ENCODE measurements around the gene PIGQ. TPM values are rescaled to one million over a fixed set of nuclear protein-coding genes. Genes with fewer than 3 reads are reported as not detected.
A peak's percentile ranks its signal among the peaks of the same experiment; 100 is the strongest.

Gene PIGQ
- polyA plus RNA-seq, 2 of the 4 experiments (the other 2 are of a cell fraction): 13.2 to 31.2 TPM

DNA sequence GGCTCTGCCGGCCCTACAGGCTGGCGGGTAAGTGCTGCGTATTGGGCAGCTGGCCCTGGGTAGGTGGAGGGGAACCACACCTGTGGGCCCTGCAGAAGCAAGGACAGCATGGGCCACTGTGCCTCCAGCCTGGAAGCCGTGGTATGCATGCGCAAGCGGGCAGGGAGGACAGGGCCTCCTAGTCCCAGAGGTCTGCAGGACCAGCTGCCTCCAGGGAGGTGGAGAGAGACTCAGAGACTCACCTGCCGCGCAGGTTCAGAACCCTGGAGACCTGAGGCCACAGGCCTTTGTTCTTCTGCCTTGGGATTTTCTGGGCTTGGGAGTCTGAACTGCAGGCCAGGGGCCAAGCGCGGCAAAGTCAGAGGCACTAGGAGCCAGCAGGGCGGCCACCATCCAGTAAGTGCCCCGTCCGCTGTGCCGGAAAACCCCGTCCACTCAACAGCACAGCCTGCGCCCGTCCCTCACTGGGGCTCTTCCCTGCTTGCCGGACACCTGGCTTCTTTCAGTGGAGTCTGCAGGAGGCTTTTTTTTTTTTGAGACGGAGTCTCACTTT is 11.3 kb downstream of the PIGQ start (continued):
- TF ChIP-seq CBX2 (IDR thresholded peaks at IDR 0.05; ENCODE audit: borderline replicate concordance, low read depth) (no peak), CHD4 (IDR thresholded peaks at IDR 0.05; ENCODE audit: borderline replicate concordance) (no peak), SMC3 (IDR thresholded peaks at IDR 0.05) (no peak), JUNB (IDR thresholded peaks at IDR 0.05) (no peak), POLR2AphosphoS2 (conservative IDR thresholded peaks at IDR 0.05; ENCODE audit: low read length) (no peak)
- TF ChIP-seq, protein P1, sequence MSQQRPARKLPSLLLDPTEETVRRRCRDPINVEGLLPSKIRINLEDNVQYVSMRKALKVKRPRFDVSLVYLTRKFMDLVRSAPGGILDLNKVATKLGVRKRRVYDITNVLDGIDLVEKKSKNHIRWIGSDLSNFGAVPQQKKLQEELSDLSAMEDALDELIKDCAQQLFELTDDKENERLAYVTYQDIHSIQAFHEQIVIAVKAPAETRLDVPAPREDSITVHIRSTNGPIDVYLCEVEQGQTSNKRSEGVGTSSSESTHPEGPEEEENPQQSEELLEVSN (IDR thresholded peaks at IDR 0.05; ENCODE audit: borderline replicate concordance, low read depth): no peak

DNA sequence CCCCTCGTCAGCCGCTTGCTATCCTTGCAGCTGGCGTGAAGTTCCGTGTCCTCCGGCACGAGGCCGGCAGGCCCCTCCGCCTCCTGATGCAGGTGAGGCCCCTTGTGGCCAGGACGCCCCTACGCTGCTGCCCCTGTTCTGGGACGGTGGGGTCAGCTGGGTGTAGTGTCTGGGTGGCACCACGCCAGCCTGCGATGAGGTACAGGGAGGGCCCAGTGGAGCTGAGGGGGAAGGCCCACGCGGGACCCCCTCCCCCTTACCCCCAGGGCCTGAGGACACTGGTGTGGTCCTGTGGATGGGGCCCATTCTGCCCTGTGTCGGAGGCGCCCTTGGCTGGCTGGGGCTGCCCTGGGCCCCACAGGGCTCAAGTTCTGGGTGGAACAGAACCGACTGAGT is 12.4 kb downstream of the PIGQ start:
- POLR2A ChIA-PET: no interaction called here

DNA sequence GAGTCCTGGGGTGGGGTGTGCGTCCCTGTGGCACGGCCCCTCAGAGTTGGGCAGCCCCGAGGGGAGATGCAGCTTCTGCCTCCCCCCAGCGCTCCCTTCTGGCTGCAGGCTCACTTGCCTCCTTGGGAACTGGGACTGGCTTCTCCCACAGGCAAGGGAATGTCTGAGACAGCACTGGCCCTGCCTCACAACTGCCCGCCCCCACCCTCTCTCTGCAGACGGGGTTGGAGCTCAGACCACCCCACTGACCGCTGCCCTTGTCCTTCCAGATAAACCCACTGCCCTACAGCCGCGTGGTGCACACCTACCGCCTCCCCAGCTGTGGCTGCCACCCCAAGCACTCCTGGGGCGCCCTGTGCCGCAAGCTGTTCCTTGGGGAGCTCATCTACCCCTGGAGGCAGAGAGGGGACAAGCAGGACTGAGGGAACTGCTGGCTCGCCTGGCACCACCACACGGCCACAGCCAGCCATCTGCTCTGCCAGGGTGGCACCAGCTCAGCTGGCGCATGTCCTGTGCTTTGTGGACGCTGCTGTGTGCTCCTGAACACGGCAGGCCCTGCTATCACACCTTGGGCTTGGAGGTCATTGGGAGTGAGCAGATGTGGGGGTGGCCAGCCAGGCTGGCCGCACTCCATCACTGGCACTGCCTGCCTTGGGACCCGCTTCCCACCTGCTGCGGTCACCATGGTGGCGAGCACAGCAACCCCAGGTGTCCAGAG is 13.0 kb downstream of the PIGQ start:
- DNase-seq (ENCODE audit: low read depth in 1 of 2, low spot score in 1 of 2): no peak

More for the DNA sequence above, 12.4 kb downstream of the PIGQ start:
- FAIRE-seq (no peak), ATAC-seq (no peak), DNase-seq (ENCODE audit: low read depth in 1 of 2, low spot score in 1 of 2) (no peak)
- Histone ChIP-seq H3K4me1 (peaks cover 17% of the 10 kb centered on the region; the same call in 2 of the 3 replicates), H3K4me3 (no peak overlapping the region), H3K27ac (no peak overlapping the region), H3K4me2 (no peak overlapping the region), H3K9me3 (no peaks in the 10 kb centered on the region)
- CTCF ChIA-PET: interaction anchor here (0.7 to 7.1 kb wide), 8 partner anchors 10 to 486 kb away, joined by 3 to 105 read pairs (median 4); partner anchors contain the start of gene RHOT2
- TF ChIP-seq, protein P2, sequence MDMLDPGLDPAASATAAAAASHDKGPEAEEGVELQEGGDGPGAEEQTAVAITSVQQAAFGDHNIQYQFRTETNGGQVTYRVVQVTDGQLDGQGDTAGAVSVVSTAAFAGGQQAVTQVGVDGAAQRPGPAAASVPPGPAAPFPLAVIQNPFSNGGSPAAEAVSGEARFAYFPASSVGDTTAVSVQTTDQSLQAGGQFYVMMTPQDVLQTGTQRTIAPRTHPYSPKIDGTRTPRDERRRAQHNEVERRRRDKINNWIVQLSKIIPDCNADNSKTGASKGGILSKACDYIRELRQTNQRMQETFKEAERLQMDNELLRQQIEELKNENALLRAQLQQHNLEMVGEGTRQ (IDR thresholded peaks at IDR 0.05): no peak
- TF ChIP-seq, protein P3, sequence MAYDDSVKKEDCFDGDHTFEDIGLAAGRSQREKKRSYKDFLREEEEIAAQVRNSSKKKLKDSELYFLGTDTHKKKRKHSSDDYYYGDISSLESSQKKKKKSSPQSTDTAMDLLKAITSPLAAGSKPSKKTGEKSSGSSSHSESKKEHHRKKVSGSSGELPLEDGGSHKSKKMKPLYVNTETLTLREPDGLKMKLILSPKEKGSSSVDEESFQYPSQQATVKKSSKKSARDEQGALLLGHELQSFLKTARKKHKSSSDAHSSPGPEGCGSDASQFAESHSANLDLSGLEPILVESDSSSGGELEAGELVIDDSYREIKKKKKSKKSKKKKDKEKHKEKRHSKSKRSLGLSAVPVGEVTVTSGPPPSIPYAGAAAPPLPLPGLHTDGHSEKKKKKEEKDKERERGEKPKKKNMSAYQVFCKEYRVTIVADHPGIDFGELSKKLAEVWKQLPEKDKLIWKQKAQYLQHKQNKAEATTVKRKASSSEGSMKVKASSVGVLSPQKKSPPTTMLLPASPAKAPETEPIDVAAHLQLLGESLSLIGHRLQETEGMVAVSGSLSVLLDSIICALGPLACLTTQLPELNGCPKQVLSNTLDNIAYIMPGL (CRISPR knock-in tag; IDR thresholded peaks at IDR 0.05; ENCODE audit: borderline replicate concordance): no peak
- TF ChIP-seq, protein P4, sequence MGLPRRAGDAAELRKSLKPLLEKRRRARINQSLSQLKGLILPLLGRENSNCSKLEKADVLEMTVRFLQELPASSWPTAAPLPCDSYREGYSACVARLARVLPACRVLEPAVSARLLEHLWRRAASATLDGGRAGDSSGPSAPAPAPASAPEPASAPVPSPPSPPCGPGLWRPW (IDR thresholded peaks at IDR 0.05): no peak
- TF ChIP-seq, protein P5, sequence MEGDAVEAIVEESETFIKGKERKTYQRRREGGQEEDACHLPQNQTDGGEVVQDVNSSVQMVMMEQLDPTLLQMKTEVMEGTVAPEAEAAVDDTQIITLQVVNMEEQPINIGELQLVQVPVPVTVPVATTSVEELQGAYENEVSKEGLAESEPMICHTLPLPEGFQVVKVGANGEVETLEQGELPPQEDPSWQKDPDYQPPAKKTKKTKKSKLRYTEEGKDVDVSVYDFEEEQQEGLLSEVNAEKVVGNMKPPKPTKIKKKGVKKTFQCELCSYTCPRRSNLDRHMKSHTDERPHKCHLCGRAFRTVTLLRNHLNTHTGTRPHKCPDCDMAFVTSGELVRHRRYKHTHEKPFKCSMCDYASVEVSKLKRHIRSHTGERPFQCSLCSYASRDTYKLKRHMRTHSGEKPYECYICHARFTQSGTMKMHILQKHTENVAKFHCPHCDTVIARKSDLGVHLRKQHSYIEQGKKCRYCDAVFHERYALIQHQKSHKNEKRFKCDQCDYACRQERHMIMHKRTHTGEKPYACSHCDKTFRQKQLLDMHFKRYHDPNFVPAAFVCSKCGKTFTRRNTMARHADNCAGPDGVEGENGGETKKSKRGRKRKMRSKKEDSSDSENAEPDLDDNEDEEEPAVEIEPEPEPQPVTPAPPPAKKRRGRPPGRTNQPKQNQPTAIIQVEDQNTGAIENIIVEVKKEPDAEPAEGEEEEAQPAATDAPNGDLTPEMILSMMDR (IDR thresholded peaks at IDR 0.05): no peak
- TF ChIP-seq CHD2 (IDR thresholded peaks at IDR 0.05; ENCODE audit: low read length, partially characterized antibody) (no peak), FOXS1 (CRISPR knock-in tag; IDR thresholded peaks at IDR 0.05) (no peak), CBX2 (IDR thresholded peaks at IDR 0.05; ENCODE audit: borderline replicate concordance, low read depth) (no peak)
- 85% methylated on average over 18 of the region's 18 CpGs for WGBS (ENCODE audit: missing lambda C conversion rate)

More for the DNA sequence above, 13.0 kb downstream of the PIGQ start:
- Histone ChIP-seq H3K9me3 (no peaks in the 10 kb centered on the region), H3K4me3 (no peak overlapping the region), H3K27ac (no peak overlapping the region), H3K4me2 (no peak overlapping the region), H3K4me1 (peaks cover 23% of the 10 kb centered on the region)
- ATAC-seq: peak; percentile 9 to 12; a peak in 3 of 6 replicates
- no peak for FAIRE-seq
- CTCF ChIA-PET: interaction anchor here (0.7 to 7.1 kb wide), 8 partner anchors 10 to 487 kb away, joined by 3 to 105 read pairs (median 4); partner anchors contain the start of gene RHOT2
- WGBS (ENCODE audit: missing lambda C conversion rate): 88% methylated on average over 15 of the region's 21 CpGs
- POLR2A ChIA-PET: no interaction called here
- TF ChIP-seq, protein P6, sequence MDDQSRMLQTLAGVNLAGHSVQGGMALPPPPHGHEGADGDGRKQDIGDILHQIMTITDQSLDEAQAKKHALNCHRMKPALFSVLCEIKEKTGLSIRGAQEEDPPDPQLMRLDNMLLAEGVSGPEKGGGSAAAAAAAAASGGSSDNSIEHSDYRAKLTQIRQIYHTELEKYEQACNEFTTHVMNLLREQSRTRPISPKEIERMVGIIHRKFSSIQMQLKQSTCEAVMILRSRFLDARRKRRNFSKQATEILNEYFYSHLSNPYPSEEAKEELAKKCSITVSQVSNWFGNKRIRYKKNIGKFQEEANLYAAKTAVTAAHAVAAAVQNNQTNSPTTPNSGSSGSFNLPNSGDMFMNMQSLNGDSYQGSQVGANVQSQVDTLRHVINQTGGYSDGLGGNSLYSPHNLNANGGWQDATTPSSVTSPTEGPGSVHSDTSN (IDR thresholded peaks at IDR 0.05): no peak
- TF ChIP-seq PHF8 (IDR thresholded peaks at IDR 0.05; ENCODE audit: borderline replicate concordance, low read depth) (no peak), RAD21 (conservative IDR thresholded peaks at IDR 0.05 in 1 of 2, IDR thresholded peaks at IDR 0.05 in 1 of 2) (no peak)
